Mammary epithelial cell (primary cell): Measurements from ENCODE around the gene WAC.

Experiments
- EZH2 ChIP-seq: IDR thresholded peaks from 2 replicates; pipeline ENCODE4 v1.6.1; 2012; ENCODE audit warnings: low read length, inconsistent platforms, borderline replicate concordance
- TF ChIP-seq, protein P1 (sequence below), 2 donors: IDR thresholded peaks in 1 of 2; conservative IDR thresholded peaks in 1 of 2; 2 replicates each; pipeline ENCODE4 v1.5.1; 2011 to 2012; ENCODE audit warnings: inconsistent platforms in 2 of 2, low read length in 2 of 2, mild to moderate bottlenecking in 2 of 2, control low read depth in 1 of 2, low read depth in 1 of 2; ENCODE audit not compliant: insufficient read depth in 1 of 2; ENCODE audit errors: extremely low read depth in 1 of 2

- TF ChIP-seq, protein P1, sequence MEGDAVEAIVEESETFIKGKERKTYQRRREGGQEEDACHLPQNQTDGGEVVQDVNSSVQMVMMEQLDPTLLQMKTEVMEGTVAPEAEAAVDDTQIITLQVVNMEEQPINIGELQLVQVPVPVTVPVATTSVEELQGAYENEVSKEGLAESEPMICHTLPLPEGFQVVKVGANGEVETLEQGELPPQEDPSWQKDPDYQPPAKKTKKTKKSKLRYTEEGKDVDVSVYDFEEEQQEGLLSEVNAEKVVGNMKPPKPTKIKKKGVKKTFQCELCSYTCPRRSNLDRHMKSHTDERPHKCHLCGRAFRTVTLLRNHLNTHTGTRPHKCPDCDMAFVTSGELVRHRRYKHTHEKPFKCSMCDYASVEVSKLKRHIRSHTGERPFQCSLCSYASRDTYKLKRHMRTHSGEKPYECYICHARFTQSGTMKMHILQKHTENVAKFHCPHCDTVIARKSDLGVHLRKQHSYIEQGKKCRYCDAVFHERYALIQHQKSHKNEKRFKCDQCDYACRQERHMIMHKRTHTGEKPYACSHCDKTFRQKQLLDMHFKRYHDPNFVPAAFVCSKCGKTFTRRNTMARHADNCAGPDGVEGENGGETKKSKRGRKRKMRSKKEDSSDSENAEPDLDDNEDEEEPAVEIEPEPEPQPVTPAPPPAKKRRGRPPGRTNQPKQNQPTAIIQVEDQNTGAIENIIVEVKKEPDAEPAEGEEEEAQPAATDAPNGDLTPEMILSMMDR (conservative IDR thresholded peaks at IDR 0.05 in 1 of 2, IDR thresholded peaks at IDR 0.05 in 1 of 2; ENCODE audit: extremely low read depth in 1 of 2, insufficient read depth in 1 of 2, low read depth in 1 of 2, low read length in 2 of 2), result no peak
- no peak for TF ChIP-seq EZH2
These were observed 25.3 kb downstream of the WAC start for GRCh38 chr10:28558186-28558585.
